HepG2 (cell line): Measurements from ENCODE around the gene GJC2. TPM values are rescaled to one million over a fixed set of nuclear protein-coding genes. Genes with fewer than 3 reads are reported as not detected.

Experiments used
- ATAC-seq: fragments of 200-7000 bp; cut with Tn5 transposase; 3 replicates; pipeline ENCODE4 v1.9.1; 2020; ENCODE audit warnings: mild to moderate bottlenecking, moderate library complexity
- BruUV-seq: library from RNA; stranded (reverse); fragments of 400-500 nt; replicated peaks from 2 replicates; lab custom pipeline; 2021; lab: Mats Ljungman, UMichigan
- CTCF ChIA-PET: fragments of 300-600 bp; formaldehyde crosslinking; extraction: SDS; loops from one replicate; lab custom pipeline; 2021; ENCODE audit warnings: low total read pairs, inconsistent platforms, low intra/inter-chr PET ratio; lab: Yijun Ruan, JAX
- POLR2A ChIA-PET: fragments of 350-600 bp; sonication (Branson Sonifier 250); formaldehyde crosslinking; loops from one replicate; lab custom pipeline; 2020; ENCODE audit warnings: antibody characterized with exemption, inconsistent platforms; lab: Yijun Ruan, JAX
- DNase-seq: peaks from one replicate; pipeline ENCODE4 v3.0.0-alpha.2; 2015; ENCODE audit warnings: low spot score
- FAIRE-seq: peaks from 3 replicates; lab custom pipeline; 2011; peaks lifted over from hg19 to GRCh38; lab: Jason Lieb, UNC
- H2AFZ ChIP-seq: one replicate; pipeline ENCODE4 v1.6.1; 2011; ENCODE audit warnings: low read length, inconsistent platforms
- H3K27ac ChIP-seq: fragments of 300-600 bp; 3 replicates; pipeline ENCODE4 v1.8.0; 2011; ENCODE audit warnings: mixed run types, mild to moderate bottlenecking, mixed read lengths, low read length, inconsistent platforms; ENCODE audit not compliant: insufficient read depth; ENCODE audit errors: extremely low read length
- H3K27me3 ChIP-seq, 2 experiments: fragments of 200-600 bp in 1 of 2; 2 replicates in 1 of 2; 3 replicates in 1 of 2; pipeline versions ENCODE4 v1.6.0 to v1.8.0; 2011; ENCODE audit warnings: low read length in 2 of 2, mild to moderate bottlenecking in 2 of 2, moderate library complexity in 2 of 2, inconsistent platforms in 1 of 2; ENCODE audit not compliant: insufficient read depth in 2 of 2, control insufficient read depth in 1 of 2
- H3K36me3 ChIP-seq, 2 experiments: fragments of 200-600 bp in 1 of 2; replicated peaks in 1 of 2; 2 replicates in 1 of 2; 3 replicates in 1 of 2; pipeline versions ENCODE4 v1.5.1 to v1.8.0; 2011; ENCODE audit warnings: low read length in 2 of 2, inconsistent platforms in 1 of 2; ENCODE audit not compliant: insufficient read depth in 2 of 2, control insufficient read depth in 1 of 2
- H3K4me1 ChIP-seq: 2 replicates; pipeline ENCODE4 v1.5.1; 2012; ENCODE audit warnings: low read length, inconsistent platforms; ENCODE audit not compliant: insufficient read depth
- H3K4me2 ChIP-seq: 2 replicates; pipeline ENCODE4 v1.6.0; 2011; ENCODE audit warnings: low read depth, low read length, inconsistent platforms
- H3K4me3 ChIP-seq, 3 experiments: fragments of 200-600 bp in 1 of 3; sonication (generic), shearing (Covaris generic) in 1 of 3; replicated peaks in 1 of 3; 2 replicates each; pipeline ENCODE4 v1.5.1; 2011 to 2016; ENCODE audit warnings: low read length in 3 of 3, inconsistent platforms in 2 of 3, low read depth in 2 of 3, mild to moderate bottlenecking in 2 of 3, control low read depth in 1 of 3, mixed read lengths in 1 of 3; ENCODE audit not compliant: insufficient read depth in 1 of 3
- H3K79me2 ChIP-seq: one replicate; pipeline ENCODE4 v1.6.1; 2011; ENCODE audit warnings: low read length, inconsistent platforms; ENCODE audit not compliant: insufficient read depth
- H3K9ac ChIP-seq: 2 replicates; pipeline ENCODE4 v1.6.0; 2011; ENCODE audit warnings: mild to moderate bottlenecking, low read depth, low read length, inconsistent platforms; ENCODE audit not compliant: insufficient read depth
- H3K9me3 ChIP-seq: 2 replicates; pipeline ENCODE4 v1.5.1; 2012; ENCODE audit warnings: mild to moderate bottlenecking, low read length
- H4K20me1 ChIP-seq: 2 replicates; pipeline ENCODE4 v1.6.0; 2011; ENCODE audit warnings: inconsistent platforms, mild to moderate bottlenecking, low read length, moderate library complexity; ENCODE audit not compliant: insufficient read depth
- CHD2 ChIP-seq: IDR thresholded peaks from 2 replicates; pipeline ENCODE4 v1.6.1; 2011; ENCODE audit warnings: low read depth, low read length, improper control_type of control experiment
- DMTF1 ChIP-seq: sonication (generic); formaldehyde crosslinking; IDR thresholded peaks from 2 replicates; pipeline ENCODE4 v1.4.0; 2020; ENCODE audit warnings: mild to moderate bottlenecking, missing genetic modification reagents
- ELF1 ChIP-seq: sonication (generic); formaldehyde crosslinking; IDR thresholded peaks from 2 replicates; pipeline ENCODE4 v1.4.0; 2020; ENCODE audit warnings: missing genetic modification reagents
- GABPA ChIP-seq, 2 experiments: IDR thresholded peaks; 2 replicates each; pipeline ENCODE4 v1.6.1; 2011 to 2016; ENCODE audit warnings: low read depth in 2 of 2, low read length in 1 of 2, missing biosample characterization in 1 of 2, missing genetic modification characterization in 1 of 2
- PREB ChIP-seq: sonication (generic); formaldehyde crosslinking; IDR thresholded peaks from 2 replicates; pipeline ENCODE4 v1.4.0; 2020; ENCODE audit warnings: missing genetic modification reagents
- XRCC5 ChIP-seq: fragments of 200-400 bp; formaldehyde crosslinking; optimal IDR thresholded peaks from 2 replicates; pipeline ENCODE3; 2017; ENCODE audit warnings: mild to moderate bottlenecking, low read length
- ZNF44 ChIP-seq: sonication (generic); formaldehyde crosslinking; IDR thresholded peaks from 2 replicates; pipeline ENCODE4 v1.5.1; 2020; ENCODE audit warnings: mild to moderate bottlenecking, missing genetic modification reagents
- ZNF556 ChIP-seq: sonication (generic); formaldehyde crosslinking; IDR thresholded peaks from 2 replicates; pipeline ENCODE4 v1.4.0; 2020; ENCODE audit warnings: mild to moderate bottlenecking, missing genetic modification reagents, borderline replicate concordance
- WGBS: methylation state at CpG from one replicate; pipeline ENCODE4 v1.1.6; 2017; ENCODE audit warnings: low lambda C conversion rate; 5-methylcytosine and 5-hydroxymethylcytosine counted together
- in situ Hi-C: cut with HindIII; loops from 2 replicates; pipeline ENCODE4 v1.10.0; 2017; ENCODE audit warnings: low pct_unique_long_range_greater_than_20kb; ENCODE audit not compliant: extremely low pct_ligation_motif_present
- intact Hi-C: fragments of 100-400 bp; cut with micrococcal nuclease; formaldehyde crosslinking; loops from one replicate; pipeline ENCODE4 v1.10.0; 2022; ENCODE audit not compliant: unreplicated experiment
- polyA plus RNA-seq, 8 experiments: library from polyadenylated mRNA; depleted of rRNA in 3 of 8; stranded (reverse) in 7 of 8; unstranded in 1 of 8; fragments of >200 nt; fragmentation: Illumina TruSeq in 4 of 8; extraction: Trizol in 4 of 8; gene quantifications; 2 replicates each; pipeline versions ENCODE4 v1.2.1 to v1.2.3, GENCODE V29; 2011 to 2016; ENCODE audit warnings: low read depth in 4 of 8, missing spikeins in 1 of 8, mixed read lengths in 1 of 8; ENCODE audit not compliant: insufficient read depth in 1 of 8
- total RNA-seq, 5 experiments: library from RNA; depleted of rRNA; stranded (reverse); fragments of >200 nt; fragmentation: Illumina TruSeq; extraction: Trizol; gene quantifications; 2 replicates each; pipeline ENCODE4 v1.2.3, GENCODE V29; 2016; ENCODE audit warnings: low read depth in 1 of 5
- TF ChIP-seq, protein P1 (sequence below): sonication (generic); formaldehyde crosslinking; IDR thresholded peaks from 2 replicates; pipeline ENCODE4 v1.5.1; 2020; ENCODE audit warnings: mild to moderate bottlenecking, missing genetic modification reagents, borderline replicate concordance
- TF ChIP-seq, protein P2 (sequence below): sonication (generic); formaldehyde crosslinking; IDR thresholded peaks from 2 replicates; pipeline ENCODE4 v1.5.1; 2020; ENCODE audit warnings: missing genetic modification reagents, mild to moderate bottlenecking, borderline replicate concordance

GJC2 gene
- total and polyA plus RNA-seq, 2 of the 13 experiments (the other 11 are each of a cell fraction or from before 2014, with no cell fraction given): 1.6 to 3.8 TPM

DNA sequence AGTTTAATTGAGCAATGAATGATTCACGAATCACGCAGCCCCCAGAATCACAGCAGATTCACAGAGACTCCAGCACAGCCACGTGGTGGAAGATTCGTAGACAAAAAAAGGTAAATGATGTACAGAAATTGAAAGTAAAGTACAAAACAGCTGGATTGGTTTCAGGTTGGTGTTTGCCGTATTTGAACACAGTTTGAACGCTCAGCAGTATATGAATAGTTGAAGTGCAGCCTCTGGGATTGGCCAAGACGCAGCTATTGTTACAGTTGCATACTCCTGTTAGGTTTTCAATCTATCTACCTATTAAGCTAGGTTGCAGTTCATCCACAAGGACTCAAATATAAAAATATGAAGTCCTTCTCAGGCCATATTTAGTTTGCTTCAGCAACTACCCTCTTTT is 37.6 kb upstream of the GJC2 start:
- H3K4me3 ChIP-seq: no peak overlapping the region
- TF ChIP-seq XRCC5 (no peak), CHD2 (no peak), ELF1 (CRISPR knock-in tag) (no peak), PREB (CRISPR knock-in tag) (no peak), GABPA (IDR thresholded peaks at IDR 0.05; ENCODE audit: low read depth, low read length) (no peak), GABPA (CRISPR knock-in tag; IDR thresholded peaks at IDR 0.05; ENCODE audit: low read depth) (no peak), DMTF1 (CRISPR knock-in tag) (no peak), ZNF44 (CRISPR knock-in tag) (no peak), ZNF556 (CRISPR knock-in tag) (no peak)
- TF ChIP-seq, protein P1, sequence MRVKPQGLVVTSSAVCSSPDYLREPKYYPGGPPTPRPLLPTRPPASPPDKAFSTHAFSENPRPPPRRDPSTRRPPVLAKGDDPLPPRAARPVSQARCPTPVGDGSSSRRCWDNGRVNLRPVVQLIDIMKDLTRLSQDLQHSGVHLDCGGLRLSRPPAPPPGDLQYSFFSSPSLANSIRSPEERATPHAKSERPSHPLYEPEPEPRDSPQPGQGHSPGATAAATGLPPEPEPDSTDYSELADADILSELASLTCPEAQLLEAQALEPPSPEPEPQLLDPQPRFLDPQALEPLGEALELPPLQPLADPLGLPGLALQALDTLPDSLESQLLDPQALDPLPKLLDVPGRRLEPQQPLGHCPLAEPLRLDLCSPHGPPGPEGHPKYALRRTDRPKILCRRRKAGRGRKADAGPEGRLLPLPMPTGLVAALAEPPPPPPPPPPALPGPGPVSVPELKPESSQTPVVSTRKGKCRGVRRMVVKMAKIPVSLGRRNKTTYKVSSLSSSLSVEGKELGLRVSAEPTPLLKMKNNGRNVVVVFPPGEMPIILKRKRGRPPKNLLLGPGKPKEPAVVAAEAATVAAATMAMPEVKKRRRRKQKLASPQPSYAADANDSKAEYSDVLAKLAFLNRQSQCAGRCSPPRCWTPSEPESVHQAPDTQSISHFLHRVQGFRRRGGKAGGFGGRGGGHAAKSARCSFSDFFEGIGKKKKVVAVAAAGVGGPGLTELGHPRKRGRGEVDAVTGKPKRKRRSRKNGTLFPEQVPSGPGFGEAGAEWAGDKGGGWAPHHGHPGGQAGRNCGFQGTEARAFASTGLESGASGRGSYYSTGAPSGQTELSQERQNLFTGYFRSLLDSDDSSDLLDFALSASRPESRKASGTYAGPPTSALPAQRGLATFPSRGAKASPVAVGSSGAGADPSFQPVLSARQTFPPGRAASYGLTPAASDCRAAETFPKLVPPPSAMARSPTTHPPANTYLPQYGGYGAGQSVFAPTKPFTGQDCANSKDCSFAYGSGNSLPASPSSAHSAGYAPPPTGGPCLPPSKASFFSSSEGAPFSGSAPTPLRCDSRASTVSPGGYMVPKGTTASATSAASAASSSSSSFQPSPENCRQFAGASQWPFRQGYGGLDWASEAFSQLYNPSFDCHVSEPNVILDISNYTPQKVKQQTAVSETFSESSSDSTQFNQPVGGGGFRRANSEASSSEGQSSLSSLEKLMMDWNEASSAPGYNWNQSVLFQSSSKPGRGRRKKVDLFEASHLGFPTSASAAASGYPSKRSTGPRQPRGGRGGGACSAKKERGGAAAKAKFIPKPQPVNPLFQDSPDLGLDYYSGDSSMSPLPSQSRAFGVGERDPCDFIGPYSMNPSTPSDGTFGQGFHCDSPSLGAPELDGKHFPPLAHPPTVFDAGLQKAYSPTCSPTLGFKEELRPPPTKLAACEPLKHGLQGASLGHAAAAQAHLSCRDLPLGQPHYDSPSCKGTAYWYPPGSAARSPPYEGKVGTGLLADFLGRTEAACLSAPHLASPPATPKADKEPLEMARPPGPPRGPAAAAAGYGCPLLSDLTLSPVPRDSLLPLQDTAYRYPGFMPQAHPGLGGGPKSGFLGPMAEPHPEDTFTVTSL (CRISPR knock-in tag): no peak
- TF ChIP-seq, protein P2, sequence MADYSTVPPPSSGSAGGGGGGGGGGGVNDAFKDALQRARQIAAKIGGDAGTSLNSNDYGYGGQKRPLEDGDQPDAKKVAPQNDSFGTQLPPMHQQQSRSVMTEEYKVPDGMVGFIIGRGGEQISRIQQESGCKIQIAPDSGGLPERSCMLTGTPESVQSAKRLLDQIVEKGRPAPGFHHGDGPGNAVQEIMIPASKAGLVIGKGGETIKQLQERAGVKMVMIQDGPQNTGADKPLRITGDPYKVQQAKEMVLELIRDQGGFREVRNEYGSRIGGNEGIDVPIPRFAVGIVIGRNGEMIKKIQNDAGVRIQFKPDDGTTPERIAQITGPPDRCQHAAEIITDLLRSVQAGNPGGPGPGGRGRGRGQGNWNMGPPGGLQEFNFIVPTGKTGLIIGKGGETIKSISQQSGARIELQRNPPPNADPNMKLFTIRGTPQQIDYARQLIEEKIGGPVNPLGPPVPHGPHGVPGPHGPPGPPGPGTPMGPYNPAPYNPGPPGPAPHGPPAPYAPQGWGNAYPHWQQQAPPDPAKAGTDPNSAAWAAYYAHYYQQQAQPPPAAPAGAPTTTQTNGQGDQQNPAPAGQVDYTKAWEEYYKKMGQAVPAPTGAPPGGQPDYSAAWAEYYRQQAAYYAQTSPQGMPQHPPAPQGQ (CRISPR knock-in tag): no peak
- TF ChIP-seq, all 625 proteins: peak for 0
- Histone ChIP-seq H3K4me2 (no peak overlapping the region), H3K27me3 (no peaks in the 10 kb centered on the region; a peak in 1 of 5 replicates), H3K79me2 (peaks cover 18% of the 10 kb centered on the region), H3K9ac (no peak overlapping the region), H3K4me1 (peaks cover 45% of the 10 kb centered on the region), H4K20me1 (no peaks in the 10 kb centered on the region), H3K36me3 (0 out of 5 replicates have a peak, but pooled peaks cover 0 to 2% of the 10 kb centered on the region in 2 experiments), H2AFZ (no peak overlapping the region), H3K9me3 (peaks cover 5% of the 10 kb centered on the region; the same call in 1 of the 2 replicates), H3K27ac (no peak overlapping the region)
- no peak for FAIRE-seq
- no peak for ATAC-seq
- 94% methylated on average over 7 of the region's 7 CpGs for WGBS
- ChIA-PET POLR2A (interaction anchor here (0.8 kb wide), 1 partner anchor 53 kb away, joined by 3 read pairs; the partner anchor contains the start of gene IBA57), CTCF (no interaction called here)
- in situ Hi-C loops (no loop called here), intact Hi-C loops (no loop called here)
- DNase-seq: no peak
- no TSS peak for BruUV-seq
